Heart left ventricle (tissue), 16 donors: ENCODE measurements around the gene MGST2. TPM values are rescaled to one million over a fixed set of nuclear protein-coding genes. Genes with fewer than 3 reads are reported as not detected.

Experiments used
- ATAC-seq, 4 donors: fragments of 200-7000 bp; cut with Tn5 transposase; one replicate each; pipeline ENCODE4 v1.9.1; 2020 to 2022; ENCODE audit warnings: moderate library complexity in 4 of 4, mild to moderate bottlenecking in 3 of 4, moderate number of reproducible peaks in 1 of 4
- DNase-seq, 5 donors: peaks; one replicate each; pipeline ENCODE4 v3.0.0-alpha.2; 2020
- H3K27ac ChIP-seq, 12 donors: fragments of 200-600 bp; sonication (generic) in 4 of 12; one replicate each; pipeline versions ENCODE4 v1.5.0 to v1.8.0; 2016 to 2022; ENCODE audit warnings: mild to moderate bottlenecking in 2 of 12
- H3K27me3 ChIP-seq, 9 donors: fragments of 200-600 bp; sonication (generic) in 2 of 9; one replicate each; pipeline versions ENCODE4 v1.5.1 to v1.8.0; 2016 to 2022; ENCODE audit warnings: mild to moderate bottlenecking in 3 of 9
- H3K36me3 ChIP-seq, 9 donors: fragments of 200-600 bp; sonication (generic) in 2 of 9; one replicate each; pipeline versions ENCODE4 v1.5.0 to v1.8.0; 2018 to 2022; ENCODE audit warnings: mild to moderate bottlenecking in 2 of 9
- H3K4me1 ChIP-seq, 12 donors: fragments of 200-600 bp; sonication (generic) in 4 of 12; one replicate each; pipeline versions ENCODE4 v1.5.0 to v1.8.0; 2016 to 2022; ENCODE audit warnings: mild to moderate bottlenecking in 3 of 12
- H3K4me3 ChIP-seq, 12 donors: fragments of 200-600 bp; sonication (generic) in 4 of 12; one replicate each; pipeline versions ENCODE4 v1.5.0 to v1.8.0; 2017 to 2022; ENCODE audit warnings: mild to moderate bottlenecking in 9 of 12, moderate library complexity in 4 of 12
- H3K9me3 ChIP-seq, 12 donors: fragments of 200-600 bp; sonication (generic) in 4 of 12; one replicate each; pipeline versions ENCODE4 v1.5.0 to v1.8.0; 2016 to 2022; ENCODE audit warnings: mild to moderate bottlenecking in 1 of 12
- POLR2A ChIP-seq, 2 donors: fragments of 450-650 bp; IDR thresholded peaks; one replicate each; pipeline ENCODE4 v1.6.1; 2017; ENCODE audit warnings: antibody characterized with exemption in 2 of 2, mild to moderate bottlenecking in 2 of 2, moderate library complexity in 2 of 2
- WGBS, 4 donors: extraction: QIAGEN DNeasy Blood & Tissue Kit in 2 of 4; methylation state at CpG; one replicate each; pipeline versions ENCODE4 v1.1.5 to v1.1.7; 2013 to 2018; 5-methylcytosine and 5-hydroxymethylcytosine counted together
- intact Hi-C, 10 donors: fragments of 100-400 bp; cut with DNase I; formaldehyde crosslinking; loops; one replicate each; pipeline versions ENCODE4 v1.11.1 to v1.14.2; 2022
- polyA plus RNA-seq, 2 donors: library from polyadenylated mRNA; stranded (reverse); fragments of 200-250 nt; gene quantifications; one replicate each; pipeline ENCODE4 v1.2.3, GENCODE V29; 2013
- total RNA-seq, 9 donors: library from RNA; depleted of rRNA in 2 of 9; stranded (reverse); fragments of >200 nt in 2 of 9; fragmentation: NEBNext Ultra II Directional in 3 of 9; extraction: Animal tissue kit (Norgen Biotek cat#: 25700) in 3 of 9; gene quantifications; one replicate each; pipeline versions ENCODE4 v1.1.0 to v1.2.4, GENCODE V29; 2016 to 2023
- TF ChIP-seq, protein P1 (sequence below), 12 donors: fragments of 200-600 bp; sonication (generic) in 4 of 12; IDR thresholded peaks; one replicate each; pipeline versions ENCODE4 v1.5.0 to v1.8.0; 2018 to 2022; ENCODE audit warnings: antibody characterized with exemption in 12 of 12, mild to moderate bottlenecking in 5 of 12
- donor health status: ischemic (EF 13 %, LVEDD 7.1; RV severe dilation, severe dysfunction).
- donor health status: healthy with polysubstance abuse.
- donor health status: DM: no; HTN: yes; CAD: no.
- donor health status: DM: no; HTN: no; CAD: no.
- donor health status: ischemic (EF 25% LVEDD 6.9; RV normal size, moderate dysfunction).
- donor health status: ischemic (EF 25% LVEDD 5.7; RV mildly dilated, moderate dysfunction).
- donor health status: healthy.
- donor health status: DM: yes; HTN: yes; CAD: no.
- donor health status: ischemic (EF 35%, LVEDD 5.7; RV mildly dilated, moderate dysfunction).
- donor health status: nonischemic (EF 11% LVEDD 7.7; RV severe dilation, severe dysfunction).
- donor health status: DM: yes; HTN: yes; CAD: no.
- donor health status: PGD.
- donor health status: ischemic (EF 29% LVEDD 5.4; RV normal size, mild dysfunction).
- donor health status: nonischemic (EF 23%, LVEDD 6.1; RV moderate dilation, normal function).

Gene MGST2
- total and polyA plus RNA-seq, 11 donors: 86.6 to 209 (median 105) TPM

DNA sequence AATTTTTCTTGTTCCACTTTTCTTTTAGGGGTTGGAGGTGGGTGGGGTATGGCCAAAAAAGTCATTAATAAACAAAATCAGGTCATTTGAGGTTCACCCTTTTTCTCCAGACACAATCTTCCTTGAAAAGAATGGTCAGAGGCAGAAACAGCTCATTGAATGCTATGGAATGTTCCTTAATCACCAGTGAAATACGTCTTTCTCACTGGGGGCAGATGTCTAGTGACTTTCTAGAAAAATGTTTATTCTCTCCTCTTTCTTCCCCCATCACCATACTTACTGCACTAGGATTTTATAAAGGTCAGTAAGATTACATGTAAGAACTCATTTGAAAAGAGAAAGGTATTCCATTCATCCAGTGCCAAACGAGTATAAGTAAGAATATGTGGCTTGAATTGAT is 44.5 kb downstream of the MGST2 start:
- no peak overlapping the region for H3K4me3 ChIP-seq
- no peak for DNase-seq
- ATAC-seq: no peak
- no peak overlapping the region for H3K27ac ChIP-seq
- 54 to 71% (median 65%) methylated on average over 2 of the region's 2 CpGs for WGBS, 4 donors
- no peak for TF ChIP-seq POLR2A (IDR thresholded peaks at IDR 0.05)
- TF ChIP-seq, protein P1, sequence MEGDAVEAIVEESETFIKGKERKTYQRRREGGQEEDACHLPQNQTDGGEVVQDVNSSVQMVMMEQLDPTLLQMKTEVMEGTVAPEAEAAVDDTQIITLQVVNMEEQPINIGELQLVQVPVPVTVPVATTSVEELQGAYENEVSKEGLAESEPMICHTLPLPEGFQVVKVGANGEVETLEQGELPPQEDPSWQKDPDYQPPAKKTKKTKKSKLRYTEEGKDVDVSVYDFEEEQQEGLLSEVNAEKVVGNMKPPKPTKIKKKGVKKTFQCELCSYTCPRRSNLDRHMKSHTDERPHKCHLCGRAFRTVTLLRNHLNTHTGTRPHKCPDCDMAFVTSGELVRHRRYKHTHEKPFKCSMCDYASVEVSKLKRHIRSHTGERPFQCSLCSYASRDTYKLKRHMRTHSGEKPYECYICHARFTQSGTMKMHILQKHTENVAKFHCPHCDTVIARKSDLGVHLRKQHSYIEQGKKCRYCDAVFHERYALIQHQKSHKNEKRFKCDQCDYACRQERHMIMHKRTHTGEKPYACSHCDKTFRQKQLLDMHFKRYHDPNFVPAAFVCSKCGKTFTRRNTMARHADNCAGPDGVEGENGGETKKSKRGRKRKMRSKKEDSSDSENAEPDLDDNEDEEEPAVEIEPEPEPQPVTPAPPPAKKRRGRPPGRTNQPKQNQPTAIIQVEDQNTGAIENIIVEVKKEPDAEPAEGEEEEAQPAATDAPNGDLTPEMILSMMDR (IDR thresholded peaks at IDR 0.05): no peak
- H3K36me3 ChIP-seq: peaks cover 0 to 25% (median 12%) of the 10 kb centered on the region in 9 donors
- H3K4me1 ChIP-seq: peaks cover 0 to 50% (median 21%) of the 10 kb centered on the region in 12 donors
- intact Hi-C loops: no loop called here
- peaks cover 0 to 4% (median 0%) of the 10 kb centered on the region in 12 donors for H3K9me3 ChIP-seq
- no peaks in the 10 kb centered on the region for H3K27me3 ChIP-seq

DNA sequence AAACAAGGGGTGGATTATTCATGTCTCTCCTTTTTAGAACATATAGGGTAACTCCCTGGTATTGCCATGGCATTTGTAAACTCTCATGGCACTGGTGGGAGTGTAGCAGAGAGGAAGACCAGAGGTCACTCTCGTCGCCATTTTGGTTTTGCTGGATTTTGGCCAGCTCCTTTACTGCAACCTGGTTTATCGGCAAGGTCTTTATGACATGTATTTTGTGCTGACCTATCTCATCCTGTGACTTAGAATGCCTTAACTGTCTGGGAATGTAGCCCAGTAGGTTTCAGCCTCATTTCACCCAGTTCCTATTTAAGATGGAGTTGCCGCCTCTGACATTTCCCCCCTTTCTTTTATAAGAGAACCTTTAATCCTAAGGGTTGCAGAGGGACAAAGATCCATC is 45.8 kb downstream of the MGST2 start:
- ATAC-seq: no peak
- Histone ChIP-seq H3K27ac (peak overlapping the region in 6 of 12 donors; percentile 12 to 47 (median 20)), H3K36me3 (peaks cover 0 to 11% (median 2%) of the 10 kb centered on the region in 9 donors), H3K9me3 (peaks cover 0 to 4% (median 0%) of the 10 kb centered on the region in 12 donors), H3K27me3 (no peaks in the 10 kb centered on the region), H3K4me3 (no peak overlapping the region), H3K4me1 (peaks cover 0 to 63% (median 28%) of the 10 kb centered on the region in 12 donors)
- WGBS, 4 donors: 45 to 56% (median 52%) methylated on average over 4 of the region's 4 CpGs
- DNase-seq: no peak
- intact Hi-C loops: no loop called here
- no peak for TF ChIP-seq POLR2A (IDR thresholded peaks at IDR 0.05)
- TF ChIP-seq, protein P1 (IDR thresholded peaks at IDR 0.05): no peak

DNA sequence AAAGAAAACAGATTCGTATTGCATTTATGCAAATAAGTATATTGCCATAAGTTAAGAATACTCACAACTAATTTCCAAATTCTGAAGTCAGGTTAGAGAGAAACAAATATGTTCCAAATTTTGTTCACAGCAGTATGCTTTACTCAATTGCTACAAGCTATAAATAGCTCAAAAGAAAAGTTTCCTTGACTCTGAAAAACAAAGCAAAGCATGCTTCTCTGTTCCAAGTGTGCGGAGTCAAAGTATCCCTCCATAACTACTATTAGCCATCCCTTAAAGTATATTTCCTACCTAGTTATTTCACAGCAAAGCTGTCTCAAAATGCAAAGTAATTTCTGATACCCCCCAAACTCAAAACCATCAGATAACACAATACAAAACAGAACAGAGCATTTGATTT is 47.3 kb downstream of the MGST2 start:
- peaks cover 0 to 10% (median 4%) of the 10 kb centered on the region in 9 donors for H3K36me3 ChIP-seq
- H3K27ac ChIP-seq: peak overlapping the region in 8 of 12 donors; percentile 12 to 68 (median 44)
- TF ChIP-seq POLR2A (IDR thresholded peaks at IDR 0.05): no peak
- TF ChIP-seq, protein P1 (IDR thresholded peaks at IDR 0.05): no peak
- DNase-seq (no peak), ATAC-seq (peak in 2 of 4 donors; percentile 48 to 61)
- no peak overlapping the region for H3K4me3 ChIP-seq
- peaks cover 0 to 4% (median 0%) of the 10 kb centered on the region in 12 donors for H3K9me3 ChIP-seq
- WGBS, 4 donors: 66 to 70% (median 67%) methylated on average over 2 of the region's 2 CpGs
- H3K27me3 ChIP-seq: no peaks in the 10 kb centered on the region
- H3K4me1 ChIP-seq: peaks cover 0 to 63% (median 28%) of the 10 kb centered on the region in 12 donors
- intact Hi-C loops: no loop called here

DNA sequence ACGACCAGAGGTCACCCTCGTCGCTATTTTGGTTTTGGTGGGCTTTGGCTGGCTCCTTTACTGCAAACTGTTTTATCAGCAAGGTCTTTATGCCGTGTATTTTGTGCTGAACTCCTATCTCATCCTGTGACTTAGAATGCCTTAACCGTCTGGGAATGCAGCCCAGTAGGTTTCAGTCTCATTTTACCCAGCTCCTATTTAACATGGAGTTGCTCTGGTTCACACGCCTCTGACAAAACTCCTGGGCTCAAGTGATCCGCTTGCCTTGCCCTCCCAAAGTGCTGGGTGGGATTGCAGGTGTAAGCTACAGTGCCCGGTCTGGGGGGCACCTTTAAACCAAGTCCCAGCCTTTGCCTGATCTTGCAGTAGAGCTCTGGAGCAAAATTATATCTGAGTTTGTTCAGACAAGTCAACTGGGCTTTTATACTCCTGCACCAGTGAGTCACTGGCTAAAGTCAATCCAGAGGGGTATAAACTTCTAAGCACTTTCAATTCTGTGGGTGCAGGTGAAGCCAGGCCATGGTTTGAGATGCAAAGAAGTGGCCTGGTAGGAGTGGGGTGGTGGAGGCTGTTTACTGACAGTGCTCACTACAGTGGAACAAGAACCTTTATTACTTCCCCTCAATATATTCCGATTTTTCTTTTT is 50.2 kb downstream of the MGST2 start:
- WGBS, 4 donors: 56 to 62% (median 60%) methylated on average over 8 to 9 of the region's 9 CpGs
- Histone ChIP-seq H3K4me1 (peaks cover 0 to 49% (median 20%) of the 10 kb centered on the region in 12 donors), H3K27ac (peak overlapping the region in 9 of 12 donors; percentile 11 to 74 (median 29))

More for the DNA sequence above, 50.2 kb downstream of the MGST2 start:
- DNase-seq: no peak
- Histone ChIP-seq H3K36me3 (peaks cover 0 to 32% (median 20%) of the 10 kb centered on the region in 9 donors), H3K4me3 (no peak overlapping the region), H3K9me3 (no peaks in the 10 kb centered on the region), H3K27me3 (no peaks in the 10 kb centered on the region)
- no peak for TF ChIP-seq POLR2A (IDR thresholded peaks at IDR 0.05)
- TF ChIP-seq, protein P1 (IDR thresholded peaks at IDR 0.05): no peak
- peak in 2 of 4 donors; percentile 20 to 28 for ATAC-seq
- intact Hi-C loops: no loop called here
